Spinal cord (tissue), 10 donors: ENCODE measurements around the gene YES1. TPM values are rescaled to one million over a fixed set of nuclear protein-coding genes. Genes with fewer than 3 reads are reported as not detected.
"Not testable (repeated sequence)": the region's sequence is repeated elsewhere in the genome, so short reads cannot be mapped to it uniquely, and the experiment has no call there.

Experiments used
- DNase-seq, 6 donors: peaks; one replicate each; pipeline versions ENCODE4 v3.0.0 to v3.0.0-alpha.2; 2013 to 2015; ENCODE audit warnings: low spot score in 6 of 6, low read depth in 4 of 6
- H3K27ac ChIP-seq: one replicate; pipeline ENCODE4 v1.5.1; 2013; ENCODE audit warnings: low read depth, low read length, control low read depth
- H3K27me3 ChIP-seq: one replicate; pipeline ENCODE4 v1.6.1; 2013; ENCODE audit warnings: low read length; ENCODE audit not compliant: control insufficient read depth, insufficient read depth
- H3K36me3 ChIP-seq: one replicate; pipeline ENCODE4 v1.6.1; 2013; ENCODE audit warnings: low read length; ENCODE audit not compliant: control insufficient read depth, insufficient read depth
- H3K4me1 ChIP-seq: one replicate; pipeline ENCODE4 v1.6.1; 2013; ENCODE audit warnings: low read length; ENCODE audit not compliant: control insufficient read depth, insufficient read depth
- H3K4me3 ChIP-seq: one replicate; pipeline ENCODE4 v1.5.1; 2013; ENCODE audit warnings: low read depth, low read length, control low read depth
- H3K9me3 ChIP-seq: one replicate; pipeline ENCODE4 v1.6.1; 2013; ENCODE audit warnings: low read length; ENCODE audit not compliant: control insufficient read depth, insufficient read depth
- WGBS: methylation state at CpG from one replicate; pipeline ENCODE4 v1.1.5; 2013; ENCODE audit warnings: missing lambda C conversion rate; ENCODE audit not compliant: insufficient coverage; 5-methylcytosine and 5-hydroxymethylcytosine counted together
- polyA plus RNA-seq, 2 donors: library from polyadenylated mRNA; unstranded; fragments of 120-200 nt; gene quantifications; one replicate each; pipeline ENCODE4 v1.2.1, GENCODE V29; 2013; ENCODE audit not compliant: insufficient read length in 2 of 2
- total RNA-seq, 2 donors: library from RNA; depleted of rRNA in 1 of 2; stranded (reverse); fragments of 120-200 nt in 1 of 2; fragments of >200 nt in 1 of 2; gene quantifications; one replicate each; pipeline versions ENCODE4 v1.2.3 to v1.2.4, GENCODE V29; 2013 to 2014
- donor health status: healthy.

Gene YES1
- total and polyA plus RNA-seq, 4 donors, result 41.7 to 66.6 (median 58.6) TPM

- no peaks in the 10 kb centered on the region for H3K4me1 ChIP-seq
- WGBS, result no CpG with 5 or more reads among the region's 1 CpG
- no peak for DNase-seq
- no peaks in the 10 kb centered on the region for H3K9me3 ChIP-seq
- H3K4me3 ChIP-seq, result no peak overlapping the region
- H3K27ac ChIP-seq, result no peak overlapping the region
- H3K36me3 ChIP-seq, result peaks cover 5% of the 10 kb centered on the region
- H3K27me3 ChIP-seq, result no peaks in the 10 kb centered on the region
Observed at GRCh38 chr18:750456-750855, 61.6 kb downstream of the YES1 start.

GRCh38 chr18:744832-745597, 67.0 kb downstream of the YES1 start:
- Histone ChIP-seq H3K4me1 (no peaks in the 10 kb centered on the region), H3K36me3 (peaks cover 12% of the 10 kb centered on the region), H3K9me3 (no peaks in the 10 kb centered on the region), H3K27me3 (no peaks in the 10 kb centered on the region), H3K27ac (no peak overlapping the region), H3K4me3 (no peak overlapping the region)
- peak in 1 of 6 donors; percentile 55 for DNase-seq
- WGBS, result no CpG with 5 or more reads among the region's 2 CpGs

- Histone ChIP-seq H3K4me3 (no peak overlapping the region), H3K36me3 (peaks cover 21% of the 10 kb centered on the region), H3K9me3 (no peaks in the 10 kb centered on the region), H3K27ac (no peak overlapping the region), H3K4me1 (no peaks in the 10 kb centered on the region), H3K27me3 (no peaks in the 10 kb centered on the region)
- DNase-seq, result peak; percentile 2 to 71 (median 12)
Observed at GRCh38 chr18:741931-742512, 70.0 kb downstream of the YES1 start.

GRCh38 chr18:732371-732770, 79.7 kb downstream of the YES1 start:
- H3K4me3 ChIP-seq, result no peak overlapping the region
- H3K27ac ChIP-seq, result no peak overlapping the region
- no peaks in the 10 kb centered on the region for H3K27me3 ChIP-seq
- H3K36me3 ChIP-seq, result peaks cover 20% of the 10 kb centered on the region
- no peaks in the 10 kb centered on the region for H3K4me1 ChIP-seq
- DNase-seq, result no peak
- no CpG with 5 or more reads among the region's 3 CpGs for WGBS
- H3K9me3 ChIP-seq, result no peaks in the 10 kb centered on the region

GRCh38 chr18:731185-731584, 80.9 kb downstream of the YES1 start:
- no peak overlapping the region for H3K4me3 ChIP-seq
- DNase-seq, result no peak
- H3K4me1 ChIP-seq, result no peaks in the 10 kb centered on the region
- H3K9me3 ChIP-seq, result no peaks in the 10 kb centered on the region
- H3K36me3 ChIP-seq, result peaks cover 15% of the 10 kb centered on the region
- no peak overlapping the region for H3K27ac ChIP-seq
- no peaks in the 10 kb centered on the region for H3K27me3 ChIP-seq

- no peaks in the 10 kb centered on the region for H3K9me3 ChIP-seq
- no peak overlapping the region for H3K27ac ChIP-seq
- H3K4me3 ChIP-seq, result no peak overlapping the region
- H3K36me3 ChIP-seq, result peaks cover 10% of the 10 kb centered on the region
- DNase-seq, result no peak
- H3K27me3 ChIP-seq, result no peaks in the 10 kb centered on the region
- H3K4me1 ChIP-seq, result no peaks in the 10 kb centered on the region
Observed at GRCh38 chr18:730692-731091, 81.3 kb downstream of the YES1 start.

- not testable (repeated sequence) for H3K4me1 ChIP-seq, H3K27ac ChIP-seq, H3K36me3 ChIP-seq, H3K4me3 ChIP-seq, H3K9me3 ChIP-seq, DNase-seq, H3K27me3 ChIP-seq
- WGBS, result 100% methylated on average over 2 of the region's 5 CpGs
Observed at GRCh38 chr18:730120-730519, 81.9 kb downstream of the YES1 start.

GRCh38 chr18:725646-726045, 86.4 kb downstream of the YES1 start:
- no peaks in the 10 kb centered on the region for H3K27me3 ChIP-seq
- H3K36me3 ChIP-seq, result peaks cover 2% of the 10 kb centered on the region
- DNase-seq, result no peak
- H3K27ac ChIP-seq, result no peak overlapping the region
- no peaks in the 10 kb centered on the region for H3K4me1 ChIP-seq
- WGBS, result 98% methylated on average over 5 of the region's 9 CpGs
- H3K4me3 ChIP-seq, result no peak overlapping the region
- H3K9me3 ChIP-seq, result no peaks in the 10 kb centered on the region

GRCh38 chr18:723541-724080, 88.4 kb downstream of the YES1 start:
- no peaks in the 10 kb centered on the region for H3K9me3 ChIP-seq
- peaks cover 2% of the 10 kb centered on the region for H3K36me3 ChIP-seq
- H3K27me3 ChIP-seq, result no peaks in the 10 kb centered on the region
- no peak for DNase-seq
- H3K4me1 ChIP-seq, result no peaks in the 10 kb centered on the region
- no peak overlapping the region for H3K27ac ChIP-seq
- no CpG with 5 or more reads among the region's 1 CpG for WGBS
- no peak overlapping the region for H3K4me3 ChIP-seq

GRCh38 chr18:717003-717402, 95.0 kb downstream of the YES1 start:
- Histone ChIP-seq H3K27me3 (no peaks in the 10 kb centered on the region), H3K27ac (no peak overlapping the region), H3K9me3 (no peaks in the 10 kb centered on the region), H3K36me3 (peaks cover 2% of the 10 kb centered on the region), H3K4me3 (no peak overlapping the region), H3K4me1 (peaks cover 5% of the 10 kb centered on the region)
- DNase-seq, result no peak
- WGBS, result 100% methylated on average over 1 of the region's 4 CpGs
